MCF 10A (cell line): Measurements from ENCODE around the gene LARGE2. TPM values are rescaled to one million over a fixed set of nuclear protein-coding genes. Genes with fewer than 3 reads are reported as not detected.

Source experiments
- BruUV-seq: library from RNA; stranded (reverse); fragments of 400-500 nt; replicated peaks from 2 replicates; lab custom pipeline; 2021; lab: Mats Ljungman, UMichigan
- CTCF ChIA-PET: fragments of 300-600 bp; sonication (Branson Sonifier 250); formaldehyde crosslinking; extraction: SDS; loops from one replicate; lab custom pipeline; 2021; ENCODE audit warnings: antibody characterized with exemption, inconsistent platforms; lab: Yijun Ruan, JAX
- POLR2A ChIA-PET: fragments of 300-600, 350-650 bp; sonication (Branson Sonifier 250); formaldehyde crosslinking; extraction: SDS; loops from one replicate; lab custom pipeline; 2020; ENCODE audit warnings: antibody characterized with exemption, inconsistent platforms; lab: Yijun Ruan, JAX
- DNase-seq: peaks from one replicate; pipeline ENCODE4 v3.0.0-alpha.2; 2018; ENCODE audit not compliant: unreplicated experiment
- H3K27ac Mint-ChIP-seq: one replicate; pipeline ENCODE4 v1.8.0; 2022; ENCODE audit warnings: mild to moderate bottlenecking, low read depth, mixed read lengths; ENCODE audit not compliant: unreplicated experiment
- H3K27me3 Mint-ChIP-seq: one replicate; pipeline ENCODE4 v1.8.0; 2022; ENCODE audit warnings: mixed read lengths; ENCODE audit not compliant: insufficient read depth, unreplicated experiment
- H3K36me3 Mint-ChIP-seq: one replicate; pipeline ENCODE4 v1.8.0; 2022; ENCODE audit warnings: mild to moderate bottlenecking, moderate library complexity, mixed read lengths; ENCODE audit not compliant: insufficient read depth, unreplicated experiment
- H3K4me1 Mint-ChIP-seq: one replicate; pipeline ENCODE4 v1.8.0; 2022; ENCODE audit warnings: mixed read lengths; ENCODE audit not compliant: insufficient read depth, unreplicated experiment
- H3K4me3 Mint-ChIP-seq: one replicate; pipeline ENCODE4 v1.8.0; 2022; ENCODE audit warnings: mild to moderate bottlenecking, moderate library complexity, mixed read lengths; ENCODE audit not compliant: unreplicated experiment
- H3K9me3 Mint-ChIP-seq: one replicate; pipeline ENCODE4 v1.8.0; 2022; ENCODE audit warnings: mixed read lengths; ENCODE audit not compliant: unreplicated experiment
- CTCF ChIP-seq: fragments of 200-600 bp; IDR thresholded peaks from one replicate; pipeline ENCODE4 v1.8.0; 2022; ENCODE audit warnings: antibody characterized with exemption, mild to moderate bottlenecking; ENCODE audit not compliant: unreplicated experiment
- intact Hi-C: fragments of 100-400 bp; cut with micrococcal nuclease; formaldehyde crosslinking; loops from 2 replicates; pipeline ENCODE4 v1.14.1; 2022
- total RNA-seq: library from RNA; stranded (reverse); gene quantifications from 2 replicates; pipeline ENCODE4 v1.2.3, GENCODE V29; 2022

The LARGE2 gene
- total RNA-seq, 1 experiment from 2014 or later = 0.91 TPM

GRCh38 chr11:45930031-45930794 lies 7.8 kb downstream of the LARGE2 start:
- no peak for DNase-seq
- BruUV-seq = no TSS peak
- ChIA-PET CTCF (interaction anchor here (0.5 to 2.0 kb wide), 10 partner anchors 8 to 830 kb away, joined by 3 to 10 read pairs (median 4); no protein-coding TSS in a partner anchor), POLR2A (interaction anchor here (1.1 to 2.4 kb wide), 5 partner anchors 12 to 83 kb away, joined by 3 to 23 read pairs (median 3); partner anchors contain the start of genes CRY2 and PEX16)
- intact Hi-C loops = no loop called here
- Mint-ChIP-seq H3K9me3 (no peaks in the 10 kb centered on the region), H3K4me3 (peak overlapping the region; percentile 8), H3K27me3 (no peaks in the 10 kb centered on the region), H3K36me3 (peaks cover 45% of the 10 kb centered on the region), H3K27ac (peak overlapping the region; percentile 88), H3K4me1 (peaks cover 23% of the 10 kb centered on the region)
- TF ChIP-seq CTCF = no peak

GRCh38 chr11:45930951-45931570 lies 8.6 kb downstream of the LARGE2 start:
- POLR2A ChIA-PET = interaction anchor here (0.5 to 2.4 kb wide), 7 partner anchors 10 to 88 kb away, joined by 3 to 23 read pairs (median 4); partner anchors contain the start of genes CRY2 and PEX16
- CTCF ChIA-PET = interaction anchor here (0.5 to 2.0 kb wide), 10 partner anchors 13 to 830 kb away, joined by 3 to 10 read pairs (median 3); no protein-coding TSS in a partner anchor
- peak overlapping the region; percentile 80 for H3K27ac Mint-ChIP-seq
- peaks cover 53% of the 10 kb centered on the region for H3K36me3 Mint-ChIP-seq
- H3K9me3 Mint-ChIP-seq = no peaks in the 10 kb centered on the region
- peaks cover 23% of the 10 kb centered on the region for H3K4me1 Mint-ChIP-seq
- peak; percentile 91 for DNase-seq
- no peak overlapping the region for H3K4me3 Mint-ChIP-seq
- no TSS peak for BruUV-seq
- no peaks in the 10 kb centered on the region for H3K27me3 Mint-ChIP-seq
- no peak for TF ChIP-seq CTCF
- intact Hi-C loops = no loop called here

GRCh38 chr11:45931739-45932138 lies 9.3 kb downstream of the LARGE2 start:
- peak overlapping the region; percentile 80 for H3K27ac Mint-ChIP-seq
- no peak for DNase-seq
- TF ChIP-seq CTCF = no peak
- ChIA-PET POLR2A (interaction anchor here (0.5 to 2.4 kb wide), 8 partner anchors 9 to 88 kb away, joined by 3 to 23 read pairs (median 4); partner anchors contain the start of genes CRY2 and PEX16), CTCF (interaction anchor here (1.0 kb wide), 1 partner anchor 33 kb away, joined by 3 read pairs; no protein-coding TSS in a partner anchor)
- H3K27me3 Mint-ChIP-seq = no peaks in the 10 kb centered on the region
- H3K36me3 Mint-ChIP-seq = peaks cover 60% of the 10 kb centered on the region
- no peaks in the 10 kb centered on the region for H3K9me3 Mint-ChIP-seq
- no TSS peak for BruUV-seq
- intact Hi-C loops = no loop called here
- peaks cover 23% of the 10 kb centered on the region for H3K4me1 Mint-ChIP-seq
- H3K4me3 Mint-ChIP-seq = no peak overlapping the region

GRCh38 chr11:45932217-45932616 lies 9.8 kb downstream of the LARGE2 start:
- Mint-ChIP-seq H3K27me3 (no peaks in the 10 kb centered on the region), H3K36me3 (peaks cover 65% of the 10 kb centered on the region), H3K4me1 (peaks cover 23% of the 10 kb centered on the region), H3K27ac (no peak overlapping the region), H3K9me3 (no peaks in the 10 kb centered on the region), H3K4me3 (no peak overlapping the region)
- no TSS peak for BruUV-seq
- no peak for DNase-seq
- TF ChIP-seq CTCF = no peak
- ChIA-PET CTCF (interaction anchor here (1.0 to 1.5 kb wide), 2 partner anchors 33 kb away, joined by 3 to 4 read pairs; no protein-coding TSS in a partner anchor), POLR2A (interaction anchor here (0.7 to 1.4 kb wide), 3 partner anchors 10 to 39 kb away, joined by 3 to 4 read pairs (median 3); no protein-coding TSS in a partner anchor)
- intact Hi-C loops = no loop called here
